Memory B cell (primary cell): ENCODE data around the gene NPTX1.

Source experiments
- ATAC-seq: fragments of 150-1000 bp; cut with Tn5 transposase; 2 replicates; pipeline ENCODE4 v1.10.0; 2021; ENCODE audit warnings: low read depth, mild to moderate bottlenecking, moderate library complexity
- DNase-seq, 2 donors: peaks; one replicate each; pipeline ENCODE4 v3.0.0; 2022; ENCODE audit warnings: low spot score in 2 of 2
- H3K27ac Mint-ChIP-seq: one replicate; pipeline ENCODE4 v1.8.0; 2022; ENCODE audit warnings: mild to moderate bottlenecking, moderate library complexity, mixed read lengths
- H3K27me3 Mint-ChIP-seq: one replicate; pipeline ENCODE4 v1.8.0; 2022; ENCODE audit warnings: mixed read lengths
- H3K36me3 Mint-ChIP-seq: one replicate; pipeline ENCODE4 v1.8.0; 2022; ENCODE audit warnings: mild to moderate bottlenecking, mixed read lengths
- H3K4me1 Mint-ChIP-seq: one replicate; pipeline ENCODE4 v1.8.0; 2022; ENCODE audit warnings: mixed read lengths
- H3K4me3 Mint-ChIP-seq: one replicate; pipeline ENCODE4 v1.8.0; 2022; ENCODE audit warnings: mild to moderate bottlenecking, moderate library complexity, mixed read lengths
- H3K9me3 Mint-ChIP-seq: one replicate; pipeline ENCODE4 v1.8.0; 2022; ENCODE audit warnings: mixed read lengths

Gene NPTX1

DNA sequence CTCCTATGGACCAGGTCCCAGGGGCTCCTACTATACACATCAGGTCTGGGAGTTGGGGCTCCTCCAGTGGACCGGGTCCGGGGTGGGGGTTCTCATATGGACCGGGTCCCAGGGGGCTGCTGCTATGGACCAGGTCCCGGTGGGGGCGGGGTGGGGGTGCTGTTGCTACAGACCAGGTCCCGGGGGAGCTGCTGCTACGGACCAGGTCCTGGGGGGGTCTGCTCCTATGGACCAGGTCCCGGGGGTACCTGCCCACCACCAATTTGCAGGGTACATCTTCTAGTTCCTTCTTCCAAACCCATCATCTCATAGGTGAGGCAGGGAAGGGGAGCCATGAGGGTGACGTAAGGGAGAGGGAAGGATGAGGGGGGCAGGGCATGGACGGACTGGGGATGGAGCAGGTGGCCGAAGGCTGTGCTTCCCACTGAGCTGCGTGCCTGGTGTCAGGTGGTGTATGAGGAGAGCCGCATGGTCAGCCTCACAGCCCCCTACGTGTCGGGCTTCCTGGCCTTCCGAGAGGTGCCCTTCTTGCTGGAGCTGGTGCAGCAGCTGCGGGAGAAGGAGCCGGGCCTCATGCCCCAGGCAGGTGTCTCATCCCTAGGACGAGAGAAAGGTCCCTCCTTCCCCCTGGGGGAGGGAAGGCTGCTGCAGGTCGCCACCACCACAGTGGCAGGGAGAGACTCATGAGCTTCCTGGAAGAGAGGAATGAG is 54.9 kb downstream of the NPTX1 start:
- Mint-ChIP-seq H3K27me3 (no peaks in the 10 kb centered on the region), H3K4me3 (no peak overlapping the region), H3K36me3 (peaks cover 9% of the 10 kb centered on the region), H3K4me1 (peaks cover 18% of the 10 kb centered on the region), H3K9me3 (no peaks in the 10 kb centered on the region), H3K27ac (no peak overlapping the region)
- DNase-seq (no peak), ATAC-seq (no peak)

DNA sequence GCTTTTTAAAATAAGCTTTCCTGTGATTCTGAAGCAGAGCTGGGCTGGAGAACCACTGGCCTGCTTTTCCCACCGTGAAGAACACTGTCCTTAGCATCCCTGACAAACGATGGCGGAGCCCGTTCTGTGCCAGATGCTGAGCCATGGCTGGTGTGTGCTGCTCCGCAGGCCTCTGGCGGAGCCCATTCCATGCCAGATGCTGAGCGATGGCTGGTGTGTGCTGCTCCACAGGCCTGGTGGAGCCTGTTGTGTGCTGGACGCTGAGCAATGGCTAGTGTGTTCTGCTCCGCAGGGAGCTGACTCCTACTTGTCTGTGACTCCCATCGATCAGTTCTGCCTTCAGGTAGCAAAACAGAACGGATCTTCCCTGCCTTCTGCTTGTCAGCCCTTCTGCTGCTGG is 57.2 kb downstream of the NPTX1 start:
- DNase-seq, result no peak
- no peak for ATAC-seq
- no peak overlapping the region for H3K4me3 Mint-ChIP-seq
- H3K9me3 Mint-ChIP-seq, result no peaks in the 10 kb centered on the region
- H3K36me3 Mint-ChIP-seq, result peaks cover 11% of the 10 kb centered on the region
- no peaks in the 10 kb centered on the region for H3K27me3 Mint-ChIP-seq
- H3K4me1 Mint-ChIP-seq, result peaks cover 20% of the 10 kb centered on the region
- no peak overlapping the region for H3K27ac Mint-ChIP-seq

DNA sequence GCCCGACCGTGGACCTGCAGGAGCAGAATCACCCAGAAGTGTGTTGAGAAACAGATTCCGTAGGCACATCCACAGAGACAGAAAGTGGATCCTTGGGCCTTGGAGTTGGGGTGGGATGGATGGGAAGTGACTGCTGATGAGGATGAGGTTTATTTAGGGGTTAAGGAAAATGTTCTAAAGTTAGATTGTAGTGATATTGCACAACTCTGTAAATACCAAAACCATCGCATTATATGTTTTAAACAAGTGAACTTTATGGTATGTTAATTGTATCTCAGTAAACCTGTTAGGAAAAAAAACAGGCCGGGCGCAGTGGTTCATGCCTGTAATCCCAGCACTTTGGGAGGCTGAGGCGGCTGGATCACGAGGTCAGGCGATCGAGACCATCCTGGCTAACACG is 57.8 kb downstream of the NPTX1 start:
- H3K4me1 Mint-ChIP-seq, result peaks cover 18% of the 10 kb centered on the region
- peak overlapping the region; percentile 53 for H3K27ac Mint-ChIP-seq
- H3K36me3 Mint-ChIP-seq, result peaks cover 11% of the 10 kb centered on the region
- H3K4me3 Mint-ChIP-seq, result no peak overlapping the region
- DNase-seq, result no peak
- no peak for ATAC-seq
- no peaks in the 10 kb centered on the region for H3K9me3 Mint-ChIP-seq
- H3K27me3 Mint-ChIP-seq, result peaks cover 2% of the 10 kb centered on the region
